Measurements from ENCODE around the gene USP34.
"Not testable (repeated sequence)": the region's sequence is repeated elsewhere in the genome, so short reads cannot be mapped to it uniquely, and the experiment has no call there.

USP34 gene

GRCh38 chr2:61460163-61460562 is 10.7 kb downstream of the USP34 start:
- DNase-seq (ENCODE audit: low spot score), result no peak

- DNase-seq (ENCODE audit: low spot score), result no peak
These were observed 14.0 kb downstream of the USP34 start for GRCh38 chr2:61456746-61457420.

- no peak for DNase-seq (ENCODE audit: low spot score)
These were observed 14.7 kb downstream of the USP34 start for GRCh38 chr2:61456070-61456745.

GRCh38 chr2:61454972-61455371 is 15.9 kb downstream of the USP34 start:
- DNase-seq (ENCODE audit: low spot score), result not testable (repeated sequence)

- no peak for DNase-seq (ENCODE audit: low spot score)
These were observed 16.5 kb downstream of the USP34 start for GRCh38 chr2:61454383-61454782.

GRCh38 chr2:61452392-61452791 is 18.5 kb downstream of the USP34 start:
- DNase-seq (ENCODE audit: low spot score), result no peak

GRCh38 chr2:61451178-61451577 is 19.7 kb downstream of the USP34 start:
- no peak for DNase-seq (ENCODE audit: low spot score)

GRCh38 chr2:61450144-61450543 is 20.7 kb downstream of the USP34 start:
- DNase-seq (ENCODE audit: low spot score), result no peak

- DNase-seq (ENCODE audit: low spot score), result no peak
These were observed 22.7 kb downstream of the USP34 start for GRCh38 chr2:61448229-61448628.

GRCh38 chr2:61446971-61447370 is 23.9 kb downstream of the USP34 start:
- not testable (repeated sequence) for DNase-seq (ENCODE audit: low spot score)

GRCh38 chr2:61443342-61444041 is 27.4 kb downstream of the USP34 start:
- DNase-seq (ENCODE audit: low spot score), result no peak

- DNase-seq (ENCODE audit: low spot score), result no peak
These were observed 31.5 kb downstream of the USP34 start for GRCh38 chr2:61439241-61440002.

- no peak for DNase-seq (ENCODE audit: low spot score)
These were observed 32.2 kb downstream of the USP34 start for GRCh38 chr2:61438670-61439069.

GRCh38 chr2:61437170-61437569 is 33.7 kb downstream of the USP34 start:
- DNase-seq (ENCODE audit: low spot score), result no peak

- no peak for DNase-seq (ENCODE audit: low spot score)
These were observed 34.8 kb downstream of the USP34 start for GRCh38 chr2:61436092-61436491.

GRCh38 chr2:61435291-61435690 is 35.6 kb downstream of the USP34 start:
- DNase-seq (ENCODE audit: low spot score), result no peak

- DNase-seq (ENCODE audit: low spot score), result no peak
These were observed 36.6 kb downstream of the USP34 start for GRCh38 chr2:61434314-61434713.

GRCh38 chr2:61433606-61434005 is 37.3 kb downstream of the USP34 start:
- DNase-seq (ENCODE audit: low spot score), result no peak

GRCh38 chr2:61432990-61433389 is 37.9 kb downstream of the USP34 start:
- DNase-seq (ENCODE audit: low spot score), result no peak

GRCh38 chr2:61431345-61431744 is 39.5 kb downstream of the USP34 start:
- DNase-seq (ENCODE audit: low spot score), result no peak

GRCh38 chr2:61426267-61426897 is 44.5 kb downstream of the USP34 start:
- DNase-seq (ENCODE audit: low spot score), result peak; percentile 76

GRCh38 chr2:61425605-61426155 is 45.2 kb downstream of the USP34 start:
- no peak for DNase-seq (ENCODE audit: low spot score)

All from CD4-positive, alpha-beta T cell treated with Interleukin-6 at 100 ng/mL for 8 hours (primary cell).